Nephron progenitor cell (in vitro differentiated cells): ENCODE data around the gene HEG1.

Experiments used
- DNase-seq: peaks from one replicate; pipeline ENCODE4 v3.0.0; 2021
- H3K27ac Mint-ChIP-seq: 2 replicates; pipeline ENCODE4 v1.8.0; 2021; ENCODE audit warnings: mild to moderate bottlenecking, moderate library complexity, mixed read lengths
- H3K27me3 Mint-ChIP-seq: 2 replicates; pipeline ENCODE4 v1.8.0; 2021; ENCODE audit warnings: mild to moderate bottlenecking, low read depth, mixed read lengths; ENCODE audit not compliant: poor library complexity
- H3K36me3 Mint-ChIP-seq: 2 replicates; pipeline ENCODE4 v1.8.0; 2021; ENCODE audit warnings: low read depth, mixed read lengths
- H3K4me1 Mint-ChIP-seq: 2 replicates; pipeline ENCODE4 v1.8.0; 2021; ENCODE audit warnings: mixed read lengths
- H3K4me3 Mint-ChIP-seq: 2 replicates; pipeline ENCODE4 v1.8.0; 2021; ENCODE audit warnings: mild to moderate bottlenecking, moderate library complexity, mixed read lengths
- H3K9me3 Mint-ChIP-seq: 2 replicates; pipeline ENCODE4 v1.8.0; 2021; ENCODE audit warnings: mild to moderate bottlenecking, moderate library complexity, mixed read lengths
- CTCF ChIP-seq: fragments of 200-600 bp; sonication (generic); IDR thresholded peaks from 2 replicates; pipeline ENCODE4 v1.5.0; 2021; ENCODE audit warnings: antibody characterized with exemption

HEG1 gene

GRCh38 chr3:124966521-124967445 lies 89.0 kb downstream of the HEG1 start:
- H3K36me3 Mint-ChIP-seq: peaks cover 5% of the 10 kb centered on the region
- TF ChIP-seq CTCF: no peak
- peaks cover 9% of the 10 kb centered on the region for H3K9me3 Mint-ChIP-seq
- H3K27me3 Mint-ChIP-seq: peaks cover 4% of the 10 kb centered on the region
- peaks cover 15% of the 10 kb centered on the region for H3K4me1 Mint-ChIP-seq
- no peak for DNase-seq
- no peak overlapping the region for H3K4me3 Mint-ChIP-seq
- H3K27ac Mint-ChIP-seq: no peak overlapping the region

GRCh38 chr3:124965413-124965812 lies 90.4 kb downstream of the HEG1 start:
- Mint-ChIP-seq H3K27ac (no peak overlapping the region), H3K4me1 (peaks cover 14% of the 10 kb centered on the region), H3K27me3 (peaks cover 4% of the 10 kb centered on the region), H3K36me3 (peaks cover 5% of the 10 kb centered on the region), H3K9me3 (peaks cover 10% of the 10 kb centered on the region), H3K4me3 (no peak overlapping the region)
- no peak for DNase-seq
- no peak for TF ChIP-seq CTCF

GRCh38 chr3:124964387-124964786 lies 91.4 kb downstream of the HEG1 start:
- DNase-seq: no peak
- H3K4me3 Mint-ChIP-seq: no peak overlapping the region
- no peak overlapping the region for H3K27ac Mint-ChIP-seq
- H3K27me3 Mint-ChIP-seq: peaks cover 8% of the 10 kb centered on the region
- peaks cover 13% of the 10 kb centered on the region for H3K4me1 Mint-ChIP-seq
- no peak for TF ChIP-seq CTCF
- peaks cover 10% of the 10 kb centered on the region for H3K9me3 Mint-ChIP-seq
- H3K36me3 Mint-ChIP-seq: peaks cover 5% of the 10 kb centered on the region

GRCh38 chr3:124963755-124964154 lies 92.0 kb downstream of the HEG1 start:
- no peak overlapping the region for H3K27ac Mint-ChIP-seq
- TF ChIP-seq CTCF: no peak
- H3K4me3 Mint-ChIP-seq: no peak overlapping the region
- H3K4me1 Mint-ChIP-seq: peaks cover 6% of the 10 kb centered on the region
- peaks cover 10% of the 10 kb centered on the region for H3K9me3 Mint-ChIP-seq
- peaks cover 8% of the 10 kb centered on the region for H3K27me3 Mint-ChIP-seq
- DNase-seq: no peak
- H3K36me3 Mint-ChIP-seq: no peaks in the 10 kb centered on the region

- H3K4me3 Mint-ChIP-seq: no peak overlapping the region
- H3K27me3 Mint-ChIP-seq: peaks cover 5% of the 10 kb centered on the region
- no peak overlapping the region for H3K27ac Mint-ChIP-seq
- H3K36me3 Mint-ChIP-seq: no peaks in the 10 kb centered on the region
- no peak for DNase-seq
- no peak for TF ChIP-seq CTCF
- H3K9me3 Mint-ChIP-seq: peaks cover 10% of the 10 kb centered on the region
- no peaks in the 10 kb centered on the region for H3K4me1 Mint-ChIP-seq
Measured at GRCh38 chr3:124962403-124962940, 93.3 kb downstream of the HEG1 start.
